Suppressor macrophage treated with lipopolysaccharide for 4 hours (primary cell): ENCODE data around the gene CYP4F12.
"Not testable (repeated sequence)": the region's sequence is repeated elsewhere in the genome, so short reads cannot be mapped to it uniquely, and the experiment has no call there.

Experiments
- DNase-seq: peaks from one replicate; pipeline ENCODE4 v3.0.0-alpha.2; 2020

The CYP4F12 gene

GRCh38 chr19:15650123-15650522 is 22.8 kb upstream of the CYP4F12 start:
- not testable (repeated sequence) for DNase-seq

- DNase-seq, result no peak
Observed at GRCh38 chr19:15651791-15652190, 21.1 kb upstream of the CYP4F12 start.

GRCh38 chr19:15652559-15653278 is 20.2 kb upstream of the CYP4F12 start:
- DNase-seq, result no peak

- no peak for DNase-seq
Observed at GRCh38 chr19:15656467-15656866, 16.4 kb upstream of the CYP4F12 start.

GRCh38 chr19:15663247-15663646 is 9.6 kb upstream of the CYP4F12 start:
- DNase-seq, result no peak

- no peak for DNase-seq
Observed at GRCh38 chr19:15666186-15666585, 6.7 kb upstream of the CYP4F12 start.

GRCh38 chr19:15666883-15667282 is 6.0 kb upstream of the CYP4F12 start:
- DNase-seq, result peak; percentile 61

GRCh38 chr19:15669440-15669839 is 3.4 kb upstream of the CYP4F12 start:
- DNase-seq, result no peak

- DNase-seq, result peak; percentile 46
Observed at GRCh38 chr19:15669891-15670290, 3.0 kb upstream of the CYP4F12 start.

- DNase-seq, result no peak
Observed at GRCh38 chr19:15671237-15671821, 1.6 kb upstream of the CYP4F12 start.

- DNase-seq, result no peak
Observed at GRCh38 chr19:15671891-15672579, 852 bp upstream of the CYP4F12 start.

- no peak for DNase-seq
Observed at GRCh38 chr19:15673176-15673654, 328 bp downstream of the CYP4F12 start.

GRCh38 chr19:15675560-15675959 is 2.7 kb downstream of the CYP4F12 start:
- no peak for DNase-seq

GRCh38 chr19:15679089-15679488 is 6.2 kb downstream of the CYP4F12 start:
- DNase-seq, result no peak

- DNase-seq, result not testable (repeated sequence)
Observed at GRCh38 chr19:15679865-15680264, 7.0 kb downstream of the CYP4F12 start.

- no peak for DNase-seq
Observed at GRCh38 chr19:15680478-15681322, 7.8 kb downstream of the CYP4F12 start.

- DNase-seq, result no peak
Observed at GRCh38 chr19:15683411-15683810, 10.5 kb downstream of the CYP4F12 start.

- no peak for DNase-seq
Observed at GRCh38 chr19:15684828-15685227, 11.9 kb downstream of the CYP4F12 start.

GRCh38 chr19:15696654-15697194 is 23.8 kb downstream of the CYP4F12 start:
- DNase-seq, result no peak

GRCh38 chr19:15701757-15702533 is 29.1 kb downstream of the CYP4F12 start:
- DNase-seq, result no peak

GRCh38 chr19:15702534-15702930 is 29.6 kb downstream of the CYP4F12 start:
- DNase-seq, result peak; percentile 58

- no peak for DNase-seq
Observed at GRCh38 chr19:15714638-15715037, 41.8 kb downstream of the CYP4F12 start.
